Upper lobe of right lung (tissue), 1 donor: Measurements from ENCODE around the gene GPANK1. TPM values are rescaled to one million over a fixed set of nuclear protein-coding genes. Genes with fewer than 3 reads are reported as not detected.

Experiments used
- ATAC-seq: fragments of 200-7000 bp; cut with Tn5 transposase; one replicate; pipeline ENCODE4 v1.9.1; 2020; ENCODE audit warnings: mild to moderate bottlenecking, moderate library complexity
- DNase-seq: peaks from one replicate; pipeline ENCODE4 v3.0.0-alpha.2; 2020
- H3K27ac ChIP-seq: fragments of 200-600 bp; one replicate; pipeline ENCODE4 v1.8.0; 2022
- H3K27me3 ChIP-seq: fragments of 200-600 bp; one replicate; pipeline ENCODE4 v1.8.0; 2022; ENCODE audit warnings: mild to moderate bottlenecking
- H3K36me3 ChIP-seq: fragments of 200-600 bp; one replicate; pipeline ENCODE4 v1.8.0; 2022
- H3K4me1 ChIP-seq: fragments of 200-600 bp; one replicate; pipeline ENCODE4 v1.8.0; 2022
- H3K4me3 ChIP-seq: fragments of 200-600 bp; one replicate; pipeline ENCODE4 v1.8.0; 2022; ENCODE audit warnings: mild to moderate bottlenecking
- H3K9me3 ChIP-seq: fragments of 200-600 bp; one replicate; pipeline ENCODE4 v1.8.0; 2022
- CTCF ChIP-seq: fragments of 200-600 bp; IDR thresholded peaks from one replicate; pipeline ENCODE4 v1.8.0; 2022; ENCODE audit warnings: antibody characterized with exemption
- intact Hi-C: fragments of 100-400 bp; cut with DNase I; formaldehyde crosslinking; loops from one replicate; pipeline ENCODE4 v1.11.0; 2022
- total RNA-seq: library from RNA; stranded (reverse); fragmentation: NEBNext Ultra II Directional; extraction: Animal tissue kit (Norgen Biotek cat#: 25700); gene quantifications from one replicate; pipeline ENCODE4 v1.2.1, GENCODE V29; 2021
- donor health status: DM: no; HTN: yes; CAD: no; lungs with severe emphysema.

Gene GPANK1
- total RNA-seq, 1 donor from 2014 or later, result 13.9 TPM

GRCh38 chr6:31631681-31632278, 33.0 kb downstream of the GPANK1 start:
- ATAC-seq (no peak), DNase-seq (no peak)
- intact Hi-C loops, result no loop called here
- peaks cover 99% of the 10 kb centered on the region for H3K36me3 ChIP-seq
- TF ChIP-seq CTCF, result no peak
- H3K27ac ChIP-seq, result no peak overlapping the region
- no peaks in the 10 kb centered on the region for H3K9me3 ChIP-seq
- no peaks in the 10 kb centered on the region for H3K27me3 ChIP-seq
- no peaks in the 10 kb centered on the region for H3K4me1 ChIP-seq
- no peak overlapping the region for H3K4me3 ChIP-seq

- H3K36me3 ChIP-seq, result peaks cover 99% of the 10 kb centered on the region
- H3K27ac ChIP-seq, result no peak overlapping the region
- H3K27me3 ChIP-seq, result no peaks in the 10 kb centered on the region
- ATAC-seq (no peak), DNase-seq (no peak)
- H3K4me1 ChIP-seq, result no peaks in the 10 kb centered on the region
- H3K4me3 ChIP-seq, result no peak overlapping the region
- intact Hi-C loops, result no loop called here
- H3K9me3 ChIP-seq, result no peaks in the 10 kb centered on the region
- TF ChIP-seq CTCF, result no peak
These were observed 33.6 kb downstream of the GPANK1 start for GRCh38 chr6:31631209-31631608.

- ATAC-seq (no peak), DNase-seq (no peak)
- peaks cover 99% of the 10 kb centered on the region for H3K36me3 ChIP-seq
- intact Hi-C loops, result no loop called here
- no peak overlapping the region for H3K4me3 ChIP-seq
- H3K27ac ChIP-seq, result no peak overlapping the region
- H3K4me1 ChIP-seq, result no peaks in the 10 kb centered on the region
- no peak for TF ChIP-seq CTCF
- H3K27me3 ChIP-seq, result no peaks in the 10 kb centered on the region
- H3K9me3 ChIP-seq, result no peaks in the 10 kb centered on the region
These were observed 34.4 kb downstream of the GPANK1 start for GRCh38 chr6:31630177-31630934.

GRCh38 chr6:31629014-31629413, 35.8 kb downstream of the GPANK1 start:
- no peaks in the 10 kb centered on the region for H3K27me3 ChIP-seq
- intact Hi-C loops, result no loop called here
- H3K36me3 ChIP-seq, result peaks cover 99% of the 10 kb centered on the region
- H3K4me1 ChIP-seq, result no peaks in the 10 kb centered on the region
- no peaks in the 10 kb centered on the region for H3K9me3 ChIP-seq
- H3K27ac ChIP-seq, result no peak overlapping the region
- H3K4me3 ChIP-seq, result no peak overlapping the region
- ATAC-seq (no peak), DNase-seq (no peak)
- no peak for TF ChIP-seq CTCF

- intact Hi-C loops, result no loop called here
- H3K27ac ChIP-seq, result no peak overlapping the region
- H3K4me1 ChIP-seq, result peaks cover under 1% of the 10 kb centered on the region
- peaks cover 95% of the 10 kb centered on the region for H3K36me3 ChIP-seq
- TF ChIP-seq CTCF, result no peak
- no peak overlapping the region for H3K4me3 ChIP-seq
- H3K27me3 ChIP-seq, result no peaks in the 10 kb centered on the region
- DNase-seq (no peak), ATAC-seq (no peak)
- H3K9me3 ChIP-seq, result no peaks in the 10 kb centered on the region
These were observed 37.0 kb downstream of the GPANK1 start for GRCh38 chr6:31627690-31628287.
